K562 (cell line): Measurements from ENCODE around the gene ARMH3. TPM values are rescaled to one million over a fixed set of nuclear protein-coding genes. Genes with fewer than 3 reads are reported as not detected.
A peak's percentile ranks its signal among the peaks of the same experiment; 100 is the strongest.

Source experiments
- ATAC-seq: fragments of 200-7000 bp; cut with Tn5 transposase; 3 replicates; pipeline ENCODE4 v1.9.1; 2020; ENCODE audit warnings: moderate library complexity
- BruUV-seq: library from RNA; stranded (reverse); fragments of 400-500 nt; replicated peaks from 2 replicates; lab custom pipeline; 2021; lab: Mats Ljungman, UMichigan
- CTCF ChIA-PET: fragments of 300-600 bp; formaldehyde crosslinking; extraction: SDS; loops from one replicate; lab custom pipeline; 2021; ENCODE audit warnings: low intra/inter-chr PET ratio; lab: Yijun Ruan, JAX
- POLR2A ChIA-PET: fragments of 300-600, 350-650 bp; sonication (Branson Sonifier 250); formaldehyde crosslinking; extraction: SDS; loops from one replicate; lab custom pipeline; 2021; ENCODE audit warnings: antibody characterized with exemption, inconsistent platforms; lab: Yijun Ruan, JAX
- DNase-seq, 4 experiments: peaks; one replicate each; pipeline versions ENCODE4 v3.0.0 to v3.0.0-alpha.2; 2011 to 2018; ENCODE audit warnings: low spot score in 3 of 4, mixed read lengths in 3 of 4; ENCODE audit errors: extremely low read depth in 1 of 4
- FAIRE-seq: peaks from 2 replicates; lab custom pipeline; 2011; peaks lifted over from hg19 to GRCh38; lab: Jason Lieb, UNC
- H2AFZ ChIP-seq: 2 replicates; pipeline ENCODE4 v1.6.0; 2011; ENCODE audit warnings: low read depth, low read length, control low read depth, inconsistent platforms
- H3K27ac ChIP-seq: fragments of 200-600 bp; 3 replicates; pipeline ENCODE4 v1.8.0; 2011; ENCODE audit warnings: low read depth, mild to moderate bottlenecking, control low read depth, inconsistent platforms, low read length, moderate library complexity, mixed read lengths; ENCODE audit errors: extremely low read depth
- H3K27me3 ChIP-seq, 2 experiments: fragments of 300-600 bp in 1 of 2; 2 replicates in 1 of 2; 3 replicates in 1 of 2; pipeline versions ENCODE4 v1.6.0 to v1.8.0; 2011; ENCODE audit warnings: inconsistent platforms in 2 of 2, low read length in 2 of 2, mild to moderate bottlenecking in 1 of 2, mixed read lengths in 1 of 2, moderate library complexity in 1 of 2; ENCODE audit not compliant: control insufficient read depth in 2 of 2, insufficient read depth in 2 of 2
- H3K36me3 ChIP-seq: fragments of 300-600 bp; 3 replicates; pipeline ENCODE4 v1.8.0; 2011; ENCODE audit warnings: mild to moderate bottlenecking, low read length, inconsistent platforms; ENCODE audit not compliant: control insufficient read depth, insufficient read depth
- H3K4me1 ChIP-seq, 2 experiments: fragments of 200-600 bp in 1 of 2; replicated peaks in 1 of 2; 2 replicates in 1 of 2; 3 replicates in 1 of 2; pipeline versions ENCODE4 v1.5.1 to v1.8.0; 2011; ENCODE audit warnings: inconsistent platforms in 2 of 2, low read length in 2 of 2, mild to moderate bottlenecking in 1 of 2, mixed read lengths in 1 of 2, moderate library complexity in 1 of 2; ENCODE audit not compliant: control insufficient read depth in 2 of 2, insufficient read depth in 2 of 2
- H3K4me2 ChIP-seq: 2 replicates; pipeline ENCODE4 v1.6.1; 2011; ENCODE audit warnings: low read length, control low read depth, inconsistent platforms, mixed read lengths; ENCODE audit not compliant: insufficient read depth
- H3K4me3 ChIP-seq: fragments of 200-600 bp; sonication (generic), shearing (Covaris generic); 2 replicates; pipeline ENCODE4 v1.5.1; 2016; ENCODE audit warnings: control low read depth, inconsistent platforms
- H3K79me2 ChIP-seq: fragments of 200-600 bp; 3 replicates; pipeline ENCODE4 v1.8.0; 2011; ENCODE audit warnings: low read length, inconsistent platforms; ENCODE audit not compliant: control insufficient read depth, insufficient read depth
- H3K9ac ChIP-seq, 2 experiments: 2 replicates each; pipeline versions ENCODE4 v1.6.0 to v1.6.1; 2011; ENCODE audit warnings: low read depth in 2 of 2, low read length in 2 of 2, control low read depth in 1 of 2, inconsistent platforms in 1 of 2, mild to moderate bottlenecking in 1 of 2, mixed read lengths in 1 of 2; ENCODE audit not compliant: insufficient read depth in 1 of 2
- H3K9me1 ChIP-seq: one replicate; pipeline ENCODE4 v1.6.0; 2011; ENCODE audit warnings: inconsistent platforms, mild to moderate bottlenecking, low read length, moderate library complexity; ENCODE audit not compliant: control insufficient read depth, insufficient read depth
- H3K9me3 ChIP-seq: replicated peaks from 2 replicates; pipeline ENCODE4 v1.5.1; 2011; ENCODE audit warnings: low read depth, low read length, inconsistent platforms; ENCODE audit not compliant: control insufficient read depth, insufficient read depth
- H4K20me1 ChIP-seq: replicated peaks from 2 replicates; pipeline ENCODE4 v1.6.1; 2011; ENCODE audit warnings: low read length, inconsistent platforms, mixed read lengths; ENCODE audit not compliant: control insufficient read depth, insufficient read depth
- C11orf30 ChIP-seq: fragments of 450-650 bp; IDR thresholded peaks from 2 replicates; pipeline ENCODE4 v1.6.1; 2016; ENCODE audit warnings: low read depth, mild to moderate bottlenecking
- SMC3 ChIP-seq: conservative IDR thresholded peaks from 2 replicates; pipeline ENCODE4 v1.6.1; 2011; ENCODE audit warnings: low read depth, low read length, improper control_type of control experiment; ENCODE audit not compliant: insufficient read depth
- ZNF197 ChIP-seq: fragments of 200-800 bp; sonication (Bioruptor generic); IDR thresholded peaks from 2 replicates; pipeline ENCODE4 v1.6.1; 2016; ENCODE audit warnings: low read depth, missing genetic modification characterization, missing compliant biosample characterization
- WGBS: fragments of 100-300 bp; shearing (Covaris generic); methylation state at CpG from one replicate; pipeline ENCODE4 v1.1.6; 2016; ENCODE audit warnings: low coverage, mixed read lengths; ENCODE audit not compliant: insufficient coverage; ENCODE audit errors: missing lambda C conversion rate; 5-methylcytosine and 5-hydroxymethylcytosine counted together
- in situ Hi-C: fragments of 300-500 bp; cut with MboI; formaldehyde crosslinking; loops from 4 replicates; pipeline ENCODE4 v1.15.0; 2018; ENCODE audit warnings: inconsistent platforms, mixed read lengths
- intact Hi-C: fragments of 100-400 bp; cut with micrococcal nuclease; formaldehyde crosslinking; loops from 2 replicates; pipeline ENCODE4 v1.14.2; 2022
- polyA plus RNA-seq, 8 experiments: library from polyadenylated mRNA; depleted of rRNA in 4 of 8; stranded (reverse) in 5 of 8; unstranded in 3 of 8; fragments of >200 nt; fragmentation: Nextera tagmentation in 2 of 8; fragmentation: Illumina TruSeq in 1 of 8; extraction: Ambion mirVana in 2 of 8; extraction: Trizol in 1 of 8; gene quantifications; 2 replicates each; pipeline versions ENCODE4 v1.2.1 to v1.2.3, GENCODE V29; 2011 to 2014; ENCODE audit warnings: inconsistent platforms in 1 of 8, missing spikeins in 1 of 8
- total RNA-seq, 7 experiments: library from RNA; depleted of rRNA in 6 of 7; stranded (reverse); fragments of >200 nt in 6 of 7; fragmentation: Illumina TruSeq in 2 of 7; extraction: Trizol in 2 of 7; gene quantifications; 2 replicates each; pipeline versions ENCODE4 v1.2.1 to v1.2.3, GENCODE V29; 2011 to 2021; ENCODE audit warnings: low replicate concordance in 1 of 7
- TF ChIP-seq, protein P1 (sequence below), 2 experiments: fragments of 450-650 bp; IDR thresholded peaks; 2 replicates each; pipeline ENCODE4 v1.6.1; 2018; ENCODE audit warnings: mild to moderate bottlenecking in 2 of 2, low read depth in 1 of 2; ENCODE audit not compliant: partially characterized antibody in 2 of 2
- TF ChIP-seq, protein P2 (sequence below), 2 experiments: fragments of 450-650 bp in 1 of 2; sonication (generic) in 1 of 2; formaldehyde crosslinking; conservative IDR thresholded peaks; 2 replicates each; pipeline versions ENCODE4 v1.4.0 to v1.8.1; 2020 to 2022; ENCODE audit warnings: mild to moderate bottlenecking in 1 of 2, missing genetic modification reagents in 1 of 2

Gene ARMH3
- total and polyA plus RNA-seq, 9 of the 15 experiments (the other 6 are each of a cell fraction or from before 2014, with no cell fraction given): 0.29 to 0.73 TPM; not detected in 7

DNA sequence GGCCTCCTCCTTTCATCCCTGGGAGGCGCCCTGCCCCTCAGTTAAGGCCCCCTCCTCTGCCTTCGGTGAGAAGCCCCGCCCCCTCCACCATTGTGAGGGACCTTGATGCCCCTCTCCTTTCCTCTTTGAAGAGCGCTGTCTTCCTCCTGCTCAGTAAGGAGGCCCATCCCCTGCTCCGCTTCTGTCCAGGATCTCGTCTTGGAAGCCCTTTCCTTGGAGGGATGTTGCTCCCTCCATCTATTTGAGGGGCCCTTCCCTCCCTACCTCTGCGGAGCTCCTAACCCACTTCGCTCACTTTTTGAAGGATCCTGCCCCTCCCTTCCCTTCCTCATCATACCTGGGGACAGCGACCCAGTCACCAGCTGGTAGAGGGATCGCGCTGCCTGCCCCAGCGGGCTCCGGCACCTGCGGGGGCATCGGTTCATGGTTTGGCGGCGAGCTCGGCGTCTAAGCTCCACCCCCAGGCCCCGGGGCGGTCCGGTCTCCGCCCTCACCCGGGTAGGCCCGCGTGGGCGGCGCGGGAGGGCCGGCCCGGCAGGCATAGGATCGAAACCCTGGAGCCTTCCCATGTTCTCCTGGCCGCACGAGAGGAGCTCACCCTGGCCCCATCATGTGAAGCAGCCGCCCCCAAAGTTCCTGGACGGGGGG is 216.4 kb downstream of the ARMH3 start (continued):
- TF ChIP-seq, protein P1, sequence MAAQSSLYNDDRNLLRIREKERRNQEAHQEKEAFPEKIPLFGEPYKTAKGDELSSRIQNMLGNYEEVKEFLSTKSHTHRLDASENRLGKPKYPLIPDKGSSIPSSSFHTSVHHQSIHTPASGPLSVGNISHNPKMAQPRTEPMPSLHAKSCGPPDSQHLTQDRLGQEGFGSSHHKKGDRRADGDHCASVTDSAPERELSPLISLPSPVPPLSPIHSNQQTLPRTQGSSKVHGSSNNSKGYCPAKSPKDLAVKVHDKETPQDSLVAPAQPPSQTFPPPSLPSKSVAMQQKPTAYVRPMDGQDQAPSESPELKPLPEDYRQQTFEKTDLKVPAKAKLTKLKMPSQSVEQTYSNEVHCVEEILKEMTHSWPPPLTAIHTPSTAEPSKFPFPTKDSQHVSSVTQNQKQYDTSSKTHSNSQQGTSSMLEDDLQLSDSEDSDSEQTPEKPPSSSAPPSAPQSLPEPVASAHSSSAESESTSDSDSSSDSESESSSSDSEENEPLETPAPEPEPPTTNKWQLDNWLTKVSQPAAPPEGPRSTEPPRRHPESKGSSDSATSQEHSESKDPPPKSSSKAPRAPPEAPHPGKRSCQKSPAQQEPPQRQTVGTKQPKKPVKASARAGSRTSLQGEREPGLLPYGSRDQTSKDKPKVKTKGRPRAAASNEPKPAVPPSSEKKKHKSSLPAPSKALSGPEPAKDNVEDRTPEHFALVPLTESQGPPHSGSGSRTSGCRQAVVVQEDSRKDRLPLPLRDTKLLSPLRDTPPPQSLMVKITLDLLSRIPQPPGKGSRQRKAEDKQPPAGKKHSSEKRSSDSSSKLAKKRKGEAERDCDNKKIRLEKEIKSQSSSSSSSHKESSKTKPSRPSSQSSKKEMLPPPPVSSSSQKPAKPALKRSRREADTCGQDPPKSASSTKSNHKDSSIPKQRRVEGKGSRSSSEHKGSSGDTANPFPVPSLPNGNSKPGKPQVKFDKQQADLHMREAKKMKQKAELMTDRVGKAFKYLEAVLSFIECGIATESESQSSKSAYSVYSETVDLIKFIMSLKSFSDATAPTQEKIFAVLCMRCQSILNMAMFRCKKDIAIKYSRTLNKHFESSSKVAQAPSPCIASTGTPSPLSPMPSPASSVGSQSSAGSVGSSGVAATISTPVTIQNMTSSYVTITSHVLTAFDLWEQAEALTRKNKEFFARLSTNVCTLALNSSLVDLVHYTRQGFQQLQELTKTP (IDR thresholded peaks at IDR 0.05; ENCODE audit: low read depth in 1 of 2, partially characterized antibody in 2 of 2): no peak
- TF ChIP-seq ZNF197 (CRISPR knock-in tag) (no peak), SMC3 (no peak)
- TF ChIP-seq, all 486 proteins: peak for 2

DNA sequence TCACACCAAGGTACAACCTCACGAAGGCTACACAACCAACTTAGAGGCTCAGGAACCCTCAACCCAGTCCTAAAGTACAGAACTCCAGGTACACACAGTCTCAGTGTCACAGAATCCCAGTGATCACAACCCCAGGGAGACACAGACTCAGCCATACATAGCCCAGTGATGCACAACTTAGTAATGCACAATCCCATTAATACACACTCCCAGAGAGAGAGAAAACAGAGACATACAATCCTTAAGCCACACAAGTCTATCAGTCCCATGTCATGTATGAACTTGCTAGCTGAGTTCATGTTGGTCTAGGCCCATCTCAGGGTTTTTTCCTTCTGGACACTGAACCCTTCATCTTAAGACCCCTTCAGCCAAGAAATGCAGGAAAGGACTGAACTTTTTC is 217.0 kb downstream of the ARMH3 start:
- BruUV-seq: no TSS peak
- Histone ChIP-seq H3K9me1 (no peaks in the 10 kb centered on the region), H4K20me1 (0 out of 2 replicates have a peak, but pooled peaks cover 5% of the 10 kb centered on the region), H3K9ac (no peak overlapping the region), H2AFZ (no peak overlapping the region), H3K79me2 (no peaks in the 10 kb centered on the region), H3K36me3 (peaks cover 4% of the 10 kb centered on the region; the same call in 1 of the 3 replicates), H3K27ac (no peak overlapping the region), H3K4me3 (no peak overlapping the region), H3K27me3 (no peaks in the 10 kb centered on the region), H3K4me2 (no peak overlapping the region), H3K4me1 (peaks cover 9 to 29% of the 10 kb centered on the region in 2 experiments; a peak in 4 of 5 replicates), H3K9me3 (no peaks in the 10 kb centered on the region)
- POLR2A ChIA-PET: interaction anchor here (0.6 to 2.1 kb wide), 2 partner anchors 26 to 191 kb away, joined by 3 to 6 read pairs; no protein-coding TSS in a partner anchor
- intact Hi-C loops: no loop called here
- ATAC-seq: no peak
- in situ Hi-C loops: loop anchor here (5.0 to 25.0 kb wide), 5 partner anchors 203 to 773 kb away; partner anchors contain the start of genes ACTR1A, CUEDC2 and SUFU
- DNase-seq: peak in 3 of 4 experiments; percentile 0
- 67% methylated on average over 1 of the region's 1 CpG for WGBS
- no peak for FAIRE-seq
- CTCF ChIA-PET: interaction anchor here (2.5 kb wide), 1 partner anchor 234 kb away, joined by 29 read pairs; no protein-coding TSS in a partner anchor
- TF ChIP-seq C11orf30: no peak
- TF ChIP-seq, protein P2, sequence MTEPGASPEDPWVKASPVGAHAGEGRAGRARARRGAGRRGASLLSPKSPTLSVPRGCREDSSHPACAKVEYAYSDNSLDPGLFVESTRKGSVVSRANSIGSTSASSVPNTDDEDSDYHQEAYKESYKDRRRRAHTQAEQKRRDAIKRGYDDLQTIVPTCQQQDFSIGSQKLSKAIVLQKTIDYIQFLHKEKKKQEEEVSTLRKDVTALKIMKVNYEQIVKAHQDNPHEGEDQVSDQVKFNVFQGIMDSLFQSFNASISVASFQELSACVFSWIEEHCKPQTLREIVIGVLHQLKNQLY (CRISPR knock-in tag; conservative IDR thresholded peaks at IDR 0.05): no peak
